Fibroblast of skin of abdomen (primary cell): Measurements from ENCODE around the gene VWDE.
"Not testable (repeated sequence)": the region's sequence is repeated elsewhere in the genome, so short reads cannot be mapped to it uniquely, and the experiment has no call there.

Experiments
- DNase-seq: peaks from one replicate; pipeline ENCODE4 v3.0.0-alpha.2; 2013

Gene VWDE

GRCh38 chr7:12401538-12402364 is 1.9 kb downstream of the VWDE start:
- no peak for DNase-seq

GRCh38 chr7:12398186-12398585 is 5.5 kb downstream of the VWDE start:
- DNase-seq = no peak

GRCh38 chr7:12397671-12398070 is 6.0 kb downstream of the VWDE start:
- no peak for DNase-seq

GRCh38 chr7:12396670-12397069 is 7.0 kb downstream of the VWDE start:
- not testable (repeated sequence) for DNase-seq

GRCh38 chr7:12391922-12392615 is 11.6 kb downstream of the VWDE start:
- DNase-seq = no peak

- peak; percentile 57 for DNase-seq
Observed at GRCh38 chr7:12389089-12389700, 14.5 kb downstream of the VWDE start.

GRCh38 chr7:12386313-12386740 is 17.3 kb downstream of the VWDE start:
- DNase-seq = no peak

GRCh38 chr7:12385364-12385786 is 18.3 kb downstream of the VWDE start:
- DNase-seq = no peak

- no peak for DNase-seq
Observed at GRCh38 chr7:12383377-12383776, 20.3 kb downstream of the VWDE start.

- DNase-seq = no peak
Observed at GRCh38 chr7:12378389-12378788, 25.3 kb downstream of the VWDE start.

- no peak for DNase-seq
Observed at GRCh38 chr7:12377406-12377805, 26.3 kb downstream of the VWDE start.

GRCh38 chr7:12373580-12374263 is 29.9 kb downstream of the VWDE start:
- DNase-seq = no peak

GRCh38 chr7:12370249-12370648 is 33.4 kb downstream of the VWDE start:
- no peak for DNase-seq

GRCh38 chr7:12369756-12370155 is 33.9 kb downstream of the VWDE start:
- DNase-seq = no peak

GRCh38 chr7:12369072-12369471 is 34.6 kb downstream of the VWDE start:
- DNase-seq = no peak

GRCh38 chr7:12360948-12361347 is 42.7 kb downstream of the VWDE start:
- DNase-seq = no peak

GRCh38 chr7:12358694-12359093 is 45.0 kb downstream of the VWDE start:
- DNase-seq = peak; percentile 39

GRCh38 chr7:12357508-12357907 is 46.2 kb downstream of the VWDE start:
- DNase-seq = no peak

GRCh38 chr7:12351843-12352242 is 51.8 kb downstream of the VWDE start:
- no peak for DNase-seq

GRCh38 chr7:12350971-12351370 is 52.7 kb downstream of the VWDE start:
- DNase-seq = no peak

GRCh38 chr7:12337095-12337494 is 66.6 kb downstream of the VWDE start:
- DNase-seq = no peak

GRCh38 chr7:12328888-12329770 is 74.5 kb downstream of the VWDE start:
- DNase-seq = no peak
